Endothelial cell of umbilical vein (primary cell): ENCODE measurements around the gene CACNA1C. TPM values are rescaled to one million over a fixed set of nuclear protein-coding genes. Genes with fewer than 3 reads are reported as not detected.

Experiments used
- BruUV-seq: library from RNA; stranded (reverse); fragments of 400-500 nt; replicated peaks from 2 replicates; lab custom pipeline; 2021; lab: Mats Ljungman, UMichigan
- CTCF ChIA-PET: fragments of 300-600, 350-600 bp; sonication (Branson Sonifier 250); formaldehyde crosslinking; loops from one replicate; lab custom pipeline; 2021; ENCODE audit warnings: antibody characterized with exemption, inconsistent platforms; lab: Charles Lee
- POLR2A ChIA-PET: fragments of 300-600, 350-600 bp; sonication (Branson Sonifier 250); formaldehyde crosslinking; loops from one replicate; lab custom pipeline; 2021; ENCODE audit warnings: antibody characterized with exemption, inconsistent platforms; lab: Charles Lee
- DNase-seq: peaks from one replicate; pipeline ENCODE4 v3.0.0-alpha.2; 2011; ENCODE audit warnings: low read depth, low spot score
- FAIRE-seq: peaks from 2 replicates; lab custom pipeline; 2011; peaks lifted over from hg19 to GRCh38; lab: Jason Lieb, UNC
- H2AFZ ChIP-seq: 2 replicates; pipeline ENCODE4 v1.6.0; 2012; ENCODE audit warnings: low read depth, low read length, control low read depth, inconsistent platforms
- H3K27ac ChIP-seq: 2 replicates; pipeline ENCODE4 v1.5.1; 2011; ENCODE audit warnings: low read depth, mild to moderate bottlenecking, control low read depth, low read length, moderate library complexity; ENCODE audit not compliant: insufficient read depth
- H3K27me3 ChIP-seq, 2 experiments: 2 replicates each; pipeline versions ENCODE4 v1.6.0 to v1.6.1; 2011; ENCODE audit warnings: low read length in 2 of 2, mixed read lengths in 1 of 2; ENCODE audit not compliant: control insufficient read depth in 2 of 2, insufficient read depth in 2 of 2
- H3K36me3 ChIP-seq, 2 experiments: 2 replicates in 1 of 2; 3 replicates in 1 of 2; pipeline ENCODE4 v1.5.1; 2011; ENCODE audit warnings: low read length in 2 of 2, mild to moderate bottlenecking in 1 of 2, moderate library complexity in 1 of 2; ENCODE audit not compliant: control insufficient read depth in 2 of 2, insufficient read depth in 2 of 2; ENCODE audit errors: extremely low read depth in 1 of 2
- H3K4me1 ChIP-seq: 3 replicates; pipeline ENCODE4 v1.5.1; 2011; ENCODE audit warnings: mild to moderate bottlenecking, low read length; ENCODE audit not compliant: control insufficient read depth, insufficient read depth; ENCODE audit errors: extremely low read depth
- H3K4me2 ChIP-seq: 2 replicates; pipeline ENCODE4 v1.6.1; 2011; ENCODE audit warnings: low read length, control low read depth, mixed read lengths; ENCODE audit not compliant: insufficient read depth
- H3K4me3 ChIP-seq, 3 experiments: fragments of 200-600 bp in 1 of 3; sonication (generic), shearing (Covaris generic) in 1 of 3; replicated peaks in 1 of 3; 2 replicates each; pipeline ENCODE4 v1.5.1; 2011 to 2016; ENCODE audit warnings: control low read depth in 3 of 3, low read length in 3 of 3, mild to moderate bottlenecking in 2 of 3, inconsistent platforms in 1 of 3, low read depth in 1 of 3, moderate library complexity in 1 of 3; ENCODE audit not compliant: insufficient read depth in 1 of 3
- H3K79me2 ChIP-seq: 2 replicates; pipeline ENCODE4 v1.6.0; 2012; ENCODE audit warnings: low read length, inconsistent platforms; ENCODE audit not compliant: control insufficient read depth, insufficient read depth
- H3K9ac ChIP-seq: replicated peaks from 2 replicates; pipeline ENCODE3; 2011; ENCODE audit warnings: low read length, control low read depth; ENCODE audit not compliant: insufficient read depth; ENCODE audit errors: extremely low read depth
- H3K9me1 ChIP-seq: replicated peaks from 3 replicates; pipeline ENCODE4 v1.6.0; 2011; ENCODE audit warnings: mild to moderate bottlenecking, low read length; ENCODE audit not compliant: control insufficient read depth, insufficient read depth; ENCODE audit errors: extremely low read depth
- H3K9me3 ChIP-seq: replicated peaks from 2 replicates; pipeline ENCODE4 v1.5.1; 2012; ENCODE audit warnings: low read length, inconsistent platforms; ENCODE audit not compliant: control insufficient read depth, insufficient read depth
- H4K20me1 ChIP-seq: replicated peaks from 2 replicates; pipeline ENCODE3; 2011; ENCODE audit warnings: mild to moderate bottlenecking, low read length; ENCODE audit not compliant: control insufficient read depth, insufficient read depth; ENCODE audit errors: extremely low read depth
- CTCF ChIP-seq, 2 donors: IDR thresholded peaks; 1 replicate in 1 of 2; 2 replicates in 1 of 2; pipeline ENCODE4 v1.5.1; 2011; ENCODE audit warnings: low read length in 2 of 2, mild to moderate bottlenecking in 2 of 2, moderate library complexity in 2 of 2, control low read depth in 1 of 2, inconsistent platforms in 1 of 2, low read depth in 1 of 2; ENCODE audit not compliant: insufficient read depth in 1 of 2; ENCODE audit errors: extremely low read depth in 1 of 2
- EZH2 ChIP-seq: IDR thresholded peaks from 2 replicates; pipeline ENCODE4 v1.6.1; 2012; ENCODE audit warnings: borderline replicate concordance, low read depth, mild to moderate bottlenecking, moderate library complexity, low read length, inconsistent platforms; ENCODE audit not compliant: severe bottlenecking
- FOS ChIP-seq: IDR thresholded peaks from 2 replicates; pipeline ENCODE4 v1.6.1; 2011; ENCODE audit warnings: mild to moderate bottlenecking, low read length, moderate library complexity, borderline replicate concordance; ENCODE audit not compliant: insufficient read depth
- GATA2 ChIP-seq: IDR thresholded peaks from 2 replicates; pipeline ENCODE4 v1.7.0; 2011; ENCODE audit warnings: low read depth, mild to moderate bottlenecking, moderate library complexity, mixed read lengths, low read length; ENCODE audit not compliant: insufficient read length, insufficient read depth
- JUN ChIP-seq: IDR thresholded peaks from 2 replicates; pipeline ENCODE4 v1.6.1; 2011; ENCODE audit warnings: borderline replicate concordance, low read depth; ENCODE audit not compliant: insufficient read length, insufficient read depth
- MAX ChIP-seq: IDR thresholded peaks from 2 replicates; pipeline ENCODE4 v1.6.1; 2011; ENCODE audit not compliant: insufficient read depth, insufficient read length
- MYC ChIP-seq: IDR thresholded peaks from one replicate; pipeline ENCODE4 v1.6.1; 2011; ENCODE audit warnings: mild to moderate bottlenecking, low read depth, low read length
- POLR2A ChIP-seq: IDR thresholded peaks from 2 replicates; pipeline ENCODE4 v1.6.1; 2012; ENCODE audit warnings: low read depth, mild to moderate bottlenecking, control low read depth, low read length
- dilution Hi-C: fragments of 300-500 bp; cut with MboI; formaldehyde crosslinking; loops from one replicate; pipeline ENCODE4 v1.15.0; 2019; ENCODE audit warnings: low sequenced_read_pairs; ENCODE audit not compliant: extremely low pct_ligation_motif_present
- intact Hi-C: fragments of 100-400 bp; cut with micrococcal nuclease; formaldehyde crosslinking; loops from one replicate; pipeline ENCODE4 v1.10.0; 2022
- polyA plus RNA-seq, 4 experiments: library from polyadenylated mRNA; depleted of rRNA in 3 of 4; stranded (reverse) in 3 of 4; unstranded in 1 of 4; fragments of >200 nt; gene quantifications; 2 replicates each; pipeline versions ENCODE4 v1.2.1 to v1.2.3, GENCODE V29; 2011 to 2012; ENCODE audit warnings: missing spikeins in 1 of 4
- total RNA-seq: library from RNA; stranded (reverse); gene quantifications from 2 replicates; pipeline ENCODE4 v1.2.3, GENCODE V29; 2021

The CACNA1C gene
- total and polyA plus RNA-seq, 2 donors (not counting 3 experiments of a cell fraction or from before 2014, with no cell fraction given): not detected

GRCh38 chr12:2435511-2435910 lies 382.7 kb downstream of the CACNA1C start:
- Histone ChIP-seq H3K27me3 (no peaks in the 10 kb centered on the region), H3K9me3 (no peaks in the 10 kb centered on the region), H2AFZ (no peak overlapping the region), H4K20me1 (no peaks in the 10 kb centered on the region), H3K79me2 (no peaks in the 10 kb centered on the region), H3K27ac (no peak overlapping the region), H3K4me1 (no peaks in the 10 kb centered on the region), H3K4me3 (no peak overlapping the region), H3K9ac (no peak overlapping the region), H3K36me3 (no peaks in the 10 kb centered on the region), H3K4me2 (no peak overlapping the region), H3K9me1 (no peaks in the 10 kb centered on the region)
- ChIA-PET CTCF (no interaction called here), POLR2A (no interaction called here)
- TF ChIP-seq FOS (no peak), CTCF (IDR thresholded peaks at IDR 0.05; ENCODE audit: extremely low read depth in 1 of 2, insufficient read depth in 1 of 2, low read depth in 1 of 2, low read length in 2 of 2) (no peak), JUN (no peak), POLR2A (no peak)
- dilution Hi-C loops: no loop called here
- FAIRE-seq (no peak), DNase-seq (no peak)
- intact Hi-C loops: no loop called here
- no TSS peak for BruUV-seq

GRCh38 chr12:2439332-2440100 lies 386.7 kb downstream of the CACNA1C start:
- ChIA-PET CTCF (no interaction called here), POLR2A (no interaction called here)
- Histone ChIP-seq H3K9me1 (no peaks in the 10 kb centered on the region), H3K9ac (no peak overlapping the region), H3K79me2 (no peaks in the 10 kb centered on the region), H3K9me3 (no peaks in the 10 kb centered on the region), H3K4me1 (no peaks in the 10 kb centered on the region), H3K4me2 (no peak overlapping the region), H3K27me3 (no peaks in the 10 kb centered on the region), H4K20me1 (no peaks in the 10 kb centered on the region), H3K36me3 (no peaks in the 10 kb centered on the region), H3K4me3 (no peak overlapping the region), H2AFZ (no peak overlapping the region), H3K27ac (no peak overlapping the region)
- BruUV-seq: no TSS peak
- FAIRE-seq (no peak), DNase-seq (no peak)
- intact Hi-C loops: no loop called here
- dilution Hi-C loops: no loop called here
- TF ChIP-seq MYC: no peak
- no peak for TF ChIP-seq EZH2
- TF ChIP-seq FOS: no peak
- no peak for TF ChIP-seq MAX
- no peak for TF ChIP-seq CTCF (IDR thresholded peaks at IDR 0.05; ENCODE audit: extremely low read depth in 1 of 2, insufficient read depth in 1 of 2, low read depth in 1 of 2, low read length in 2 of 2)
- TF ChIP-seq POLR2A: no peak
- no peak for TF ChIP-seq GATA2
